Measurements from ENCODE around the gene CDCA4. TPM values are rescaled to one million over a fixed set of nuclear protein-coding genes. Genes with fewer than 3 reads are reported as not detected.

The CDCA4 gene
- total RNA-seq: 1 to 10 TPM; 5.0 to 8.0 (median 6.0) TPM

- no peaks in the 10 kb centered on the region for H3K36me3 ChIP-seq
- H3K4me3 ChIP-seq: peak within 1 kb of the TSS; percentile 85 to 99 (median 96)
- intact Hi-C loops (cut with DNase I): loop anchor here (2.0 kb wide), 1 partner anchor 38 kb away; no protein-coding TSS in a partner anchor
- no peaks in the 10 kb centered on the region for H3K27me3 ChIP-seq
- peak; percentile 99 for DNase-seq (ENCODE audit: extremely low spot score)
- peak within 1 kb of the TSS; percentile 78 to 92 (median 82) for H3K27ac ChIP-seq (replicated peaks in 1 of 4)
- WGBS: 0% methylated on average over 8 of the region's 115 CpGs
- peak in 2 of 3 experiments; percentile 8 to 20 for TF ChIP-seq CTCF (IDR thresholded peaks at IDR 0.05)
- no peak for TF ChIP-seq EP300 (IDR thresholded peaks at IDR 0.05)
- peak; percentile 60 for TF ChIP-seq POLR2A (IDR thresholded peaks at IDR 0.05; ENCODE audit: low read depth)
- TF ChIP-seq POLR2AphosphoS5 (IDR thresholded peaks at IDR 0.05): peak; percentile 88 to 92
- no peaks in the 10 kb centered on the region for H3K9me3 ChIP-seq
- peaks cover 23 to 41% (median 35%) of the 10 kb centered on the region in 4 donors for H3K4me1 ChIP-seq
Observed at GRCh38 chr14:105020815-105021655, at the start of gene CDCA4. CDCA4 (minus strand) TSS chr14:105021083; CDS start chr14:105011929, 9,154 bp downstream.

- 64% methylated on average over 19 of the region's 20 CpGs for WGBS
- Histone ChIP-seq H3K9me3 (no peaks in the 10 kb centered on the region), H3K36me3 (no peaks in the 10 kb centered on the region), H3K4me1 (peaks cover 5 to 12% (median 8%) of the 10 kb centered on the region in 4 donors), H3K27me3 (peaks cover 0 to 98% (median 17%) of the 10 kb centered on the region in 4 donors), H3K4me3 (no peak overlapping the region), H3K27ac (replicated peaks in 1 of 4) (peak overlapping the region in 2 of 4 donors; percentile 8 to 35)
- intact Hi-C loops (cut with DNase I): no loop called here
- no peak for DNase-seq (ENCODE audit: extremely low spot score)
- TF ChIP-seq EP300 (IDR thresholded peaks at IDR 0.05): no peak
- no peak for TF ChIP-seq POLR2AphosphoS5 (IDR thresholded peaks at IDR 0.05)
- TF ChIP-seq POLR2A (IDR thresholded peaks at IDR 0.05; ENCODE audit: low read depth): no peak
- TF ChIP-seq CTCF (IDR thresholded peaks at IDR 0.05): no peak
Observed at GRCh38 chr14:105069871-105070759, 49.2 kb upstream of the CDCA4 start.

GRCh38 chr14:105069522-105069870 is 48.6 kb upstream of the CDCA4 start:
- peaks cover 2 to 7% (median 4%) of the 10 kb centered on the region in 4 donors for H3K4me1 ChIP-seq
- intact Hi-C loops (cut with DNase I): no loop called here
- no peaks in the 10 kb centered on the region for H3K36me3 ChIP-seq
- no peak for DNase-seq (ENCODE audit: extremely low spot score)
- H3K27me3 ChIP-seq: peaks cover 0 to 94% (median 13%) of the 10 kb centered on the region in 4 donors
- no peak for TF ChIP-seq EP300 (IDR thresholded peaks at IDR 0.05)
- TF ChIP-seq POLR2AphosphoS5 (IDR thresholded peaks at IDR 0.05): no peak
- TF ChIP-seq CTCF (IDR thresholded peaks at IDR 0.05): no peak
- no peak for TF ChIP-seq POLR2A (IDR thresholded peaks at IDR 0.05; ENCODE audit: low read depth)
- H3K4me3 ChIP-seq: no peak overlapping the region
- peak overlapping the region in 1 of 4 donors; percentile 8 for H3K27ac ChIP-seq (replicated peaks in 1 of 4)
- WGBS: 78% methylated on average over 9 of the region's 10 CpGs
- H3K9me3 ChIP-seq: no peaks in the 10 kb centered on the region

- no peaks in the 10 kb centered on the region for H3K9me3 ChIP-seq
- intact Hi-C loops (cut with DNase I): no loop called here
- DNase-seq (ENCODE audit: extremely low spot score): no peak
- H3K4me1 ChIP-seq: peaks cover 0 to 5% (median 2%) of the 10 kb centered on the region in 4 donors
- no peak overlapping the region for H3K4me3 ChIP-seq
- no peaks in the 10 kb centered on the region for H3K36me3 ChIP-seq
- no peak for TF ChIP-seq POLR2AphosphoS5 (IDR thresholded peaks at IDR 0.05)
- no peak for TF ChIP-seq POLR2A (IDR thresholded peaks at IDR 0.05; ENCODE audit: low read depth)
- no peak for TF ChIP-seq EP300 (IDR thresholded peaks at IDR 0.05)
- no peak for TF ChIP-seq CTCF (IDR thresholded peaks at IDR 0.05)
- 74% methylated on average over 13 of the region's 13 CpGs for WGBS
- H3K27me3 ChIP-seq: peaks cover 0 to 87% (median 7%) of the 10 kb centered on the region in 4 donors
- no peak overlapping the region for H3K27ac ChIP-seq (replicated peaks in 1 of 4)
Observed at GRCh38 chr14:105068818-105069217, 47.9 kb upstream of the CDCA4 start.

Measured in esophagus muscularis mucosa (tissue), 4 donors.